Activated naive CD4-positive, alpha-beta T cell treated with Interleukin-2 at 50 U/mL for 16 hours (primary cell): Measurements from ENCODE around the gene CYLD.

Source experiments
- DNase-seq: peaks from one replicate; pipeline ENCODE4 v3.0.0-alpha.2; 2020

CYLD gene

GRCh38 chr16:50789757-50790156, 47.9 kb downstream of the CYLD start:
- DNase-seq: no peak

- no peak for DNase-seq
Measured at GRCh38 chr16:50791522-50791921, 49.6 kb downstream of the CYLD start.

GRCh38 chr16:50796829-50797228, 54.9 kb downstream of the CYLD start:
- DNase-seq: no peak

DNA sequence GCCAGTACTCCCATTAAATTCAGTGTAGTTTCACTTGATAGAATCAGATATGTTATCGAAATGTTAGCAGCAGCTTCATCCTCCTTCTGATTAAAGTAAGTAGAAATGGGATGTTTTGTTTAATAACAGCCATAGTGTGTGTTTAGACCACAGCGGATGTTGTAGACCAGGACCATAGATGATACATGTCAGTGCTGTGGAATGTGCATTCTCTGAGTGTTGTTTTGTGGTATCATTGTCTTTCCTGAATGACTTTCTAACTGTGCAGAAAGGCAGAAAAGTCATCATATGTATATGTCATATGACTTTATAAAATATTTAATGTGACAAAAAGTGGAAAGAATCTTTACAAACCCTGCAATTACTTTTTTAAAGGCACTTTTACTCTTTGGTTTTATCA, 55.6 kb downstream of the CYLD start:
- DNase-seq: no peak

GRCh38 chr16:50800074-50800473, 58.2 kb downstream of the CYLD start:
- no peak for DNase-seq

DNA sequence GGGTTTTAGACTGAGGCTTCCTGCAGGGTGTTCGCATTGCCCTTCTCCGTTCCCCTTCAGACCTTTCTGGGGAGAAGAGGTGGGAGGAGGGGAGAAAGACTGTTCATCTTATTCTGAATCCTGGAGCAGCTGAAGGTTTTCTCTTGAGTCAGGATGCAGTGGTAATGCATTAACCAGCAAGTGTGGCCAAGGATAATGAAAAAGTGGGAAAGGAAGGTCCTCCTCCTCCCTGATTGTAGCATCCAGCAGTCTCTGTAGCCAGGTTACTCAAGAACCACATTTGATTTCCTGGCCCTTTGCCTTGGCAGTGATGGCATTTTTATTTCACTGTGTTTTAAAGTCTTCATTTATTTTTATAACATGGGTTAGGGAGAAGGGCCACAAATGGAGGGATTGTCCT, 59.1 kb downstream of the CYLD start:
- no peak for DNase-seq

GRCh38 chr16:50802000-50802399, 60.1 kb downstream of the CYLD start:
- DNase-seq: no peak

DNA sequence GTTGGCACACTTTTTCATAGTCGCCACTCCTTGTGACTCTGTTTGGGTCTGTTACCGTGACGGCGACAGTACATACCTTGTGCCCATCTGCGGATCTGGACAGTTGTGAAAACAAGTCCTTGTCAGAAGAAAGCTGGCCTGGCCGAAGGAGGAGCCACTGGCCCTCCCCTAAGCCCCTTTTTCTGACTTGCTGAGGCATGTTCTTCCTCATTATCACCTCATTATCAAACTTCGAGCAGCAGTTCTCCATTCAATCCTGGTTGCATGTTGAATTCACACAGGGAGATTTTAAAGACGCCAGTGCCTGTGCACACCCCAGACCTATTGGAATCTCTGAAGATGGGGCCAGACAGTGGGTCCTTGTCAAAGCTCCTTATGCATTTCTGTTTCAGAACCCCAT, 61.1 kb downstream of the CYLD start:
- DNase-seq: no peak

DNA sequence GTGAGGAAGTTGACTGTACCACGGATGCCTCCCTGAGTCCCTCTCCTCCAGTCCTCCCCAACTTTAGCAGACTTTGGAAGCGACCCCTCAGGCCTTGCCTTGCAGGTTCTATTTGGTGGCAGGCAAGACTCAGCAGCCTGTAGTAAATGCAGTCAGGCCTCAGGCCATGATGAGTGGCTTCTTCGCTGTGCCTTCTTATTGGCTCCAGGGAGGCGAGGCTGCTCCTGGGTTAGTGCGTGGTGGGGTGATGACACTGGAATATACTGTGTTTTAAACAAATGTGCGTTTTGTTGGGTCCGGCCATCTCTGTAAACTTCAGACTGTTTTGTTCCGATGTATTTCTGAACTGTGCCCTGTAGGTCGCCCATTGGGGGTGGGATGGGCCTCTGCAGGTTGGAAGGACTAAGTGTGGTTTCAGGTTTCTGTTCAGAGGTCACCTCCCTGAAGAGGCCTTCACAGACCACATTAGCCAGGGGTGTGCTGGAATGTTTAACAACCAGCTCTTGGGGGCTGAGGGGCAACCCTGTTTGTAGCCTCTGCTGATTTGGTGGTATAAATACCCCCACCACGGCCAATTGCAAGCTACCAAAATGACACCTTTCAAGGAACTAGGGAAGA, 62.5 kb downstream of the CYLD start:
- DNase-seq: no peak

GRCh38 chr16:50806099-50807062, 64.5 kb downstream of the CYLD start:
- DNase-seq: peak; percentile 85

DNA sequence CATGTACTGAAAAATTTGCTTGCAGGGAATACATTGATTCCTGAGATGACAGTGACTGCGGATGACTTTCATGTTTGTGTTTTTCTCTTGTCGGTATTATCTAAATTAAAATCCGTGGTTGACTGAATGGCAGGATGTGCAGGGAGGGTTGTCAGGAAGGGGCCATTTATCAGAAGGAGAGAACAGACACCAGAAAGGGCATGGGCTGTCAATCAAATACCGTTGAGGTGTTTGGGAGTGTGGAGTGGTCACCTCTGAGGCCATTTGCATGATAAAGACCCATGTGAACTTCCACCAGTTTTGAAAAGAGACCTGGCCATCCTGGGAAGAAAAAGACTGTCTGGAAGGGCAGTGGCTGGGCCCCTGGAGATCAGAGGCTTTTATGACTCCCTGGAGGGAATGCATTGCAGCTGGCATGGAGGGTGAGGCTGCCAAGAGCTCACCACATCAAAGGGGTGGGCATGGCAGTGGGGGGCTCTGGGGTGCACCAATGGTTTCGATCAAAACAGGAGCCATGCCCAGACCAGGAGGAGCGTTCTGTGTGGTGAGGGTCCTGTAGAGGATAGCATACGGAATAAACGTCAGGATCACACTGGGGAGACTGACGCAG, 67.1 kb downstream of the CYLD start:
- DNase-seq: no peak

DNA sequence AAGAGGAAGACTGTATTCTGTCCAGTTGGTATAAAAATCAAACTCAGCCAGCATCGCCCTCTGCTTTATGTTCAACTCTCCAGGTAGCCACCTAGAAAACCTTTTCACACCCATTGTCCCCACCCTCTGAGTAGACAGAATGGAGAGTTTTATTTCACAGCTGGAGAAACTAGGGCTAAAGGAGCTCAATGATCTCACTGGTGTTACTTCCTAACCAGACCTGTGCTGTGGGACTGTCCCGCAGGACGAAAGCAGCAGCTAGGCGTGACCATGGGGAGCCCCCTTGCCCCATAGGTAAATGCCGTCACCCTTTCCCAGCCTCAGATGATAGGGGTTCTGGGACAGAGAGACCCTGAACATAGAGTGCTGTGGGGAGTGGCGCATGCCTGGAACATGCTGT, 67.7 kb downstream of the CYLD start:
- no peak for DNase-seq

GRCh38 chr16:50810241-50810965, 68.5 kb downstream of the CYLD start:
- DNase-seq: no peak

DNA sequence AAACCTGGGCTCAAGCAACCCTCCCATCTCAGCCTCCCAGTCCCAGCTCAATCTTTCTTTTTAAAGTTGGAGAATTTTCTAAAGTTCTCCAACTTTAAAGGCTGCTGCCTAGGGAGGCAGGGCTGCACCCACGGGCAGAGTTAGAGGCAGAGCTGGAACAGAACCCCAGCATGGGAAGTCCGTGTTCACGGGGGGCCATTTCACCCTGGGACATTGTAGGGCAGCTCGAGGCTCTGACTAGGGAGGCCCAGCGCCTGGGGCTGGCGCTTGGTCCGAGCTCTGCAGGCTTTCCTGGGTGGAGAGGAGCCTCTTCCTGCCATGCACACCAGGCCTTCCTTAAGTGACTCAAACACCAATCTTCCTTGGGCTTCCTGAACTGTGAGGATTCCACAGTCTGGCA, 70.2 kb downstream of the CYLD start:
- no peak for DNase-seq

- no peak for DNase-seq
Measured at GRCh38 chr16:50812876-50813466, 71.1 kb downstream of the CYLD start.

DNA sequence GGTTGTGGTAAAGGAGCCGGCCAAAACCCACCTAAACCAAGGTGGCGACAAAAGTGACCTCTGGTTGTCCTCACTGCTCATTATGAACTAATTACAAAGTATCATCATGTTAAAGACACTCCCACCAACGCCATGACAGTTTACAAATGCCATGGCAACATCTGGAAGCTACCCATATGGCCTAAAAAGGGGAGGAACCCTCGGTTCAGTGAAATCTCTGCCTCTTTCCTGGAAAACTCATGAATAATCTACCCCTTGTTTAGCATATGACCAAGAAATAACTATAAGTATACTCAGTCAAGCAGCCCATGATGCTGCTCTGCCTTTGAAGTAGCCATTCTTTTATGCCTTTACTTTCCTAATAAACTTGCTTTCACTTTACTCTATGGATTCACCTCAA, 72.2 kb downstream of the CYLD start:
- no peak for DNase-seq

DNA sequence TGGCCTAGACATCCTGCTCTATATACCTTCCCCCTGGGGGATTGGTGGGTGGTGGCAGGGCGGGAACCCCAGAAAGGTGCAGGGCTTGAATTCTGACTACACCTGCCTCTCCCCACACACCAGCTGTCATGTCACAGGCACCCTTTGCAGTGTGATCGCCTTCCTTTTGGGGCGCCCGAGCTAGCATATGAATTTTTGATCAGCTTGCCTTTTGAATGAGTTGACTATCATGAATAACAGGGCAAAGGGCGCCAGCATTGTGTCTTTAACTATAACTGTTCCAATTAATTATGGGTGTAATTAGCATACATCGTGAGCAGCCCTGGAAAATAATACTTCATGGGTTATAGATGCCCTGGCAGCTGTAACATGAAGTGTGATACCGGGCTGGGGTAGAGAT, 72.7 kb downstream of the CYLD start:
- no peak for DNase-seq

DNA sequence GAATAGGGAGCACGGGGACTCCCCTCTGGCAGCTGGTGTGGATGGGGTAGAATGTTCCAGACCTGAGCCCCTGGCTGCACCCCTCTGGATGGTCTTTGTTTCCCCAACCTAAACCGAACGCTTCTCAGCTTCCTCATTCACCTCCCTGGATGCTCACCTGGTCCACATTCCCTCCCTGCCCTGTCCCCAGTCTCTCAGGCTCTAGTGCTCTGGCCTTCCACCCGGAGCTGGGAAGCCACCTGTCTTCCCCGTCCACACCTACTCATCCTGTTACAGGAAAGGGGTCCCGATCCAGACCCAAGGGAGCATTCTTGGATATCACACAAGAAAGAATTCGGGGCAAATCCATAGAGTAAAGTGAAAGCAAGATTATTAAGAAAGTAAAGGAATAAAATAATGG, 73.5 kb downstream of the CYLD start:
- no peak for DNase-seq

GRCh38 chr16:50816901-50817555, 75.1 kb downstream of the CYLD start:
- DNase-seq: no peak

DNA sequence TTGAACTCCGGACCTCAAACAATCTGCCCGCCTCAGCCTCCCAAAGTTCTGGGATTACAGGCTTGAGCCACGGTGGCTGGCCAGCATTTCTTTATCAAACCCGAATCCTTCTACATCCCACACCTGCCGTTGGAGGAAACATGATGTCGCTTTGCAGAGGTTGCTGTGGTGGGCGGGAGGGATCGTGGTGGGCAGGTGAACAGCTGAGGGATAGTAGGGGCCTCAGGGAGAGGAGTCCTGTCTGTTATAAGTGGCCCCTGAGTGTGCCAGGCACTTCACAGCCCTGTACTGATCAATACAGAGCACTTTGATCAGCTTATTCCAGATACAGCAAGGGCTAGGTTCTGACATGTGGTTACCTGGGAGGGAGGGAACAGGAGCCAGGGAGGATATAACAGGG, 76.5 kb downstream of the CYLD start:
- no peak for DNase-seq

DNA sequence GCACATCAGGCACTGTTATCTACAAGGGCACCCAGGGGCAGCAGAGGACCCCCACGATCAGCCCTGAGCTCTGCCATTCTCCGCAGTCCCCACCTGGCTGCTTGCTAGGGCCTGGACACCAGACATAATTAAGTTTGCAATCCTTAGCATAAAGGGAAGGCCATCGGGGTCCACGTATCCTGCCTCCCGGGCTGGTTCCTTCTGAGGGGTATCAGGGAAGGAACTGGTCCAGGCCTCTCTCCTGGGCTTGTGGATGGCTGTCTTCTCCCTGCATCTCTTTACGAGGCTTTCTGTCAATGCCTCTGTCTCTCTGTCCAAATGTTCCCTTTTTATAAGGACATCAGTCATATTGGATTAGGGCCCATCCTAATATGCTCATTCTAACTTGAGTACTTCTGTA, 77.8 kb downstream of the CYLD start:
- no peak for DNase-seq

DNA sequence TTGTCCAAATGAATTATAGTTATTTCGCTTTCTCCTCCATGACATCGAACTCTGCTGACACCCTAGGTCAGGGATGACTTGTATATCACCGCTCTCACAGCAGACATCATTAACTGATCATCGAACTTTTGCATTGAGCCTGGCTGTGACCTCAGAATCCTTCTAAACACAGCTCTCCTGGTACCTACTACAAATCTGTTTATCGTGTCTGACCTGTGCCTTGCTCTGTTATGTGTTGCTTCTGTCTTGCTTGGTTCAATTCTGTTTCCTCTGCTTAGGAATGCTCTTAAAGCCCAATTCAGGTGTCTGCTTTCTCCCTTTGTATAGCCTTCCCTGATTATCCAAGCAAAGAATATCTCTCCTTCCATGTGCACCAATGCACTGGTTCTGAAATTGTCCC, 78.3 kb downstream of the CYLD start:
- no peak for DNase-seq
